Fibroblast of mammary gland (primary cell): ENCODE data around the gene SPOCK3.
"Not testable (repeated sequence)": the region's sequence is repeated elsewhere in the genome, so short reads cannot be mapped to it uniquely, and the experiment has no call there.

Experiments used
- DNase-seq: peaks from one replicate; pipeline ENCODE4 v3.0.0-alpha.2; 2010; ENCODE audit warnings: low read depth
- H3K4me3 ChIP-seq: 2 replicates; pipeline ENCODE4 v1.5.1; 2011; ENCODE audit warnings: low read depth, mild to moderate bottlenecking, low read length, moderate library complexity; ENCODE audit not compliant: control insufficient read depth
- CTCF ChIP-seq: conservative IDR thresholded peaks from 2 replicates; pipeline ENCODE4 v1.5.1; 2011; ENCODE audit warnings: low read depth, low read length, inconsistent platforms; ENCODE audit not compliant: control insufficient read depth, insufficient read depth

SPOCK3 gene

GRCh38 chr4:166808380-166808779, 425.9 kb downstream of the SPOCK3 start:
- DNase-seq: no peak
- no peak for TF ChIP-seq CTCF
- H3K4me3 ChIP-seq: no peak overlapping the region

- DNase-seq: no peak
- H3K4me3 ChIP-seq: no peak overlapping the region
- no peak for TF ChIP-seq CTCF
Measured at GRCh38 chr4:166802346-166802745, 431.9 kb downstream of the SPOCK3 start.

GRCh38 chr4:166798126-166798525, 436.2 kb downstream of the SPOCK3 start:
- no peak for TF ChIP-seq CTCF
- no peak overlapping the region for H3K4me3 ChIP-seq
- no peak for DNase-seq

GRCh38 chr4:166777760-166778159, 456.5 kb downstream of the SPOCK3 start:
- TF ChIP-seq CTCF: no peak
- no peak overlapping the region for H3K4me3 ChIP-seq
- no peak for DNase-seq

- no peak for TF ChIP-seq CTCF
- DNase-seq: no peak
- no peak overlapping the region for H3K4me3 ChIP-seq
Measured at GRCh38 chr4:166763018-166763417, 471.3 kb downstream of the SPOCK3 start.

- TF ChIP-seq CTCF: no peak
- DNase-seq: no peak
- H3K4me3 ChIP-seq: no peak overlapping the region
Measured at GRCh38 chr4:166741742-166742141, 492.6 kb downstream of the SPOCK3 start.

GRCh38 chr4:166739215-166739614, 495.1 kb downstream of the SPOCK3 start:
- DNase-seq, H3K4me3 ChIP-seq: not testable (repeated sequence)

GRCh38 chr4:166737430-166737829, 496.9 kb downstream of the SPOCK3 start:
- no peak for DNase-seq
- no peak for TF ChIP-seq CTCF
- no peak overlapping the region for H3K4me3 ChIP-seq
